ENCODE results near the gene SON.

Gene SON

DNA sequence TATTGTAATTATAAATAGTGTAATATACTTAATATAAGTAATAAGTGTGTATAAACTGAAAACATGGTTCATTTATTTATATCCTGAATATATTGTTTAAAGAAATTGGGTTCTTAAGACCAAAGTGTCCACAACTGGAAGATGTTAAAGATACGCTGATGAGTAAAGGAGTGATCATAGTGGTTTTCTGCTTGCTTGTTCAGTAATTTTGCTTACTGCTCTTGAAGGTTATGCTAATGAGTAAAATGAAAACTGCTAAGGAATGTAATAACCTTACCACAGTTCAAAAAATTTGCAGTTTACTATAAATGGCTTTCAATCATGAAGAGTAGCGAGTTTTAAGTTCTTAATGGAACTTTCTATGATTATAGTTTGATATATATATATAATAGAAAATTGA, 23.7 kb downstream of the SON start:
- Histone ChIP-seq H2BK120ac (ENCODE audit: insufficient read depth, low read length, poor library complexity) (no peak overlapping the region), H3K79me2 (ENCODE audit: control insufficient read depth, insufficient read depth, low read length, poor library complexity) (no peaks in the 10 kb centered on the region), H2BK5ac (ENCODE audit: low read depth, low read length, poor library complexity) (no peak overlapping the region), H3K18ac (ENCODE audit: low read length) (no peak overlapping the region), H3K4me2 (ENCODE audit: low read length) (no peak overlapping the region), H3K27me3 (ENCODE audit: insufficient read depth, low read length) (no peaks in the 10 kb centered on the region), H4K8ac (ENCODE audit: low read depth, low read length) (no peak overlapping the region), H3K23ac (ENCODE audit: low read length) (no peak overlapping the region), H3K27ac (ENCODE audit: low read depth, low read length) (no peak overlapping the region), H3K14ac (ENCODE audit: low read length) (no peak overlapping the region), H3K36me3 (ENCODE audit: control insufficient read depth in 1 of 2, insufficient read depth in 2 of 2, low read length in 2 of 2) (peaks cover 16 to 22% of the 10 kb centered on the region in 2 experiments), H2AK5ac (ENCODE audit: low read length) (no peak overlapping the region), H4K91ac (ENCODE audit: low read depth, low read length) (no peak overlapping the region), H3K4ac (ENCODE audit: low read depth, low read length) (no peak overlapping the region), H4K12ac (ENCODE audit: low read depth, low read length) (no peak overlapping the region), H3K4me3 (ENCODE audit: low read depth, low read length) (no peak overlapping the region), H3K9me3 (ENCODE audit: insufficient read depth, low read depth, low read length) (no peaks in the 10 kb centered on the region), H2BK12ac (ENCODE audit: low read length) (no peak overlapping the region), H3K4me1 (ENCODE audit: control insufficient read depth in 1 of 2, insufficient read depth in 2 of 2, low read length in 2 of 2) (no peaks in the 10 kb centered on the region), H2AFZ (ENCODE audit: insufficient read depth, low read length, poor library complexity) (no peak overlapping the region), H3K79me1 (ENCODE audit: low read length) (no peaks in the 10 kb centered on the region), H3K9ac (ENCODE audit: low read length) (no peak overlapping the region)
- no peak for DNase-seq
- no CpG with 5 or more reads among the region's 2 CpGs for WGBS (ENCODE audit: extremely low coverage, insufficient coverage, insufficient read length)

DNA sequence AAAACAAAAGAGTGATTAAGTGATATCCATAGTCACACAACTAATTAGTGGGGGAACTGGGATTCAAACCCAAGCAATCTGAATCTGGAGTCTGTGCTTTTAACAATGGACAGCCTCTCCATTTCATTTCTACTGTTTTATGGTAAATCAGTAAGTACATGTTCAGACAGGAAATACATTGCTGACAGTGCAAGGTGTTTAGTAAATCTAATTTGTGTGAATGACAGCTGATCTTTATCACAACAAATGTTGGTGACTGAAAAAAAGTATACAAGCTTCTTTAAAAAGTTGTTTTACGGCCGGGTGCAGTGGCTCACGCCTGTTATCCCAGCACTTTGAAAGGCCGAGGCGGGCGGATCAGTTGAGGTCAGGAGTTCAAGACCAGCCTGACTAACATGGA, 25.1 kb downstream of the SON start:
- Histone ChIP-seq H3K4me3 (ENCODE audit: low read depth, low read length) (no peak overlapping the region), H2BK5ac (ENCODE audit: low read depth, low read length, poor library complexity) (no peak overlapping the region), H3K4ac (ENCODE audit: low read depth, low read length) (no peak overlapping the region), H3K23ac (ENCODE audit: low read length) (no peak overlapping the region), H3K79me1 (ENCODE audit: low read length) (no peaks in the 10 kb centered on the region), H4K91ac (ENCODE audit: low read depth, low read length) (no peak overlapping the region), H2AK5ac (ENCODE audit: low read length) (no peak overlapping the region), H2BK120ac (ENCODE audit: insufficient read depth, low read length, poor library complexity) (no peak overlapping the region), H3K18ac (ENCODE audit: low read length) (no peak overlapping the region), H3K36me3 (ENCODE audit: control insufficient read depth in 1 of 2, insufficient read depth in 2 of 2, low read length in 2 of 2) (peaks cover 18 to 25% of the 10 kb centered on the region in 2 experiments), H4K8ac (ENCODE audit: low read depth, low read length) (no peak overlapping the region), H3K14ac (ENCODE audit: low read length) (no peak overlapping the region), H2BK12ac (ENCODE audit: low read length) (no peak overlapping the region), H4K12ac (ENCODE audit: low read depth, low read length) (no peak overlapping the region), H3K27ac (ENCODE audit: low read depth, low read length) (no peak overlapping the region), H2AFZ (ENCODE audit: insufficient read depth, low read length, poor library complexity) (no peak overlapping the region), H3K4me1 (ENCODE audit: control insufficient read depth in 1 of 2, insufficient read depth in 2 of 2, low read length in 2 of 2) (no peaks in the 10 kb centered on the region), H3K9ac (ENCODE audit: low read length) (no peak overlapping the region), H3K9me3 (ENCODE audit: insufficient read depth, low read depth, low read length) (no peaks in the 10 kb centered on the region), H3K4me2 (ENCODE audit: low read length) (no peak overlapping the region), H3K79me2 (ENCODE audit: control insufficient read depth, insufficient read depth, low read length, poor library complexity) (no peaks in the 10 kb centered on the region), H3K27me3 (ENCODE audit: insufficient read depth, low read length) (no peaks in the 10 kb centered on the region)
- no peak for DNase-seq
- WGBS (ENCODE audit: extremely low coverage, insufficient coverage, insufficient read length) = no CpG with 5 or more reads among the region's 6 CpGs

DNA sequence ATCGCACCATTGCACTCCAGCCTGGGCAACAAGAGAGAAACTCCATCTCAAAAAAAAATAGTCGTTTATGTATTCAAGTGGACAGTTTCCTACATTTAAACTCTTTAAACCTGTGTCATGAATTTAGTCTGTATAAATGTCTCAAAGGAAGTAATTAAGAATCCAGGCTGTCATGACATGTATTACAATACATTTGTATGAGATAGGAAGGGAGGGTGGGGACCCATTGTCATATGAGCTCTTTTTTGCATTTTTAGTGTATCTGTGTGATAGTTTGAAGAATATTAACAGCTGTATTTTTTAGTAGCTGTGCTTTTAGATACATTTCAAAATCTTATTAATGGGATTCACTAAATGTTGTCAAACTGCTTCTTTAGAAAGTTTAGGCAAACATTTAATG, 25.6 kb downstream of the SON start:
- Histone ChIP-seq H2BK12ac (ENCODE audit: low read length) (no peak overlapping the region), H3K23ac (ENCODE audit: low read length) (no peak overlapping the region), H2AFZ (ENCODE audit: insufficient read depth, low read length, poor library complexity) (no peak overlapping the region), H3K9ac (ENCODE audit: low read length) (no peak overlapping the region), H3K27ac (ENCODE audit: low read depth, low read length) (no peak overlapping the region), H3K36me3 (ENCODE audit: control insufficient read depth in 1 of 2, insufficient read depth in 2 of 2, low read length in 2 of 2) (peaks cover 18 to 25% of the 10 kb centered on the region in 2 experiments), H2BK120ac (ENCODE audit: insufficient read depth, low read length, poor library complexity) (no peak overlapping the region), H3K4ac (ENCODE audit: low read depth, low read length) (no peak overlapping the region), H3K18ac (ENCODE audit: low read length) (no peak overlapping the region), H2AK5ac (ENCODE audit: low read length) (no peak overlapping the region), H4K12ac (ENCODE audit: low read depth, low read length) (no peak overlapping the region), H4K91ac (ENCODE audit: low read depth, low read length) (no peak overlapping the region), H3K79me1 (ENCODE audit: low read length) (no peaks in the 10 kb centered on the region), H4K8ac (ENCODE audit: low read depth, low read length) (no peak overlapping the region), H3K4me2 (ENCODE audit: low read length) (no peak overlapping the region), H3K4me3 (ENCODE audit: low read depth, low read length) (no peak overlapping the region), H3K79me2 (ENCODE audit: control insufficient read depth, insufficient read depth, low read length, poor library complexity) (no peaks in the 10 kb centered on the region), H2BK5ac (ENCODE audit: low read depth, low read length, poor library complexity) (no peak overlapping the region), H3K9me3 (ENCODE audit: insufficient read depth, low read depth, low read length) (no peaks in the 10 kb centered on the region), H3K14ac (ENCODE audit: low read length) (no peak overlapping the region), H3K4me1 (ENCODE audit: control insufficient read depth in 1 of 2, insufficient read depth in 2 of 2, low read length in 2 of 2) (no peaks in the 10 kb centered on the region), H3K27me3 (ENCODE audit: insufficient read depth, low read length) (no peaks in the 10 kb centered on the region)
- WGBS (ENCODE audit: extremely low coverage, insufficient coverage, insufficient read length) = no CpG with 5 or more reads among the region's 2 CpGs
- no peak for DNase-seq

- no peak overlapping the region for H3K4me3 ChIP-seq (ENCODE audit: low read depth, low read length)
- no peaks in the 10 kb centered on the region for H3K79me2 ChIP-seq (ENCODE audit: control insufficient read depth, insufficient read depth, low read length, poor library complexity)
- no peak overlapping the region for H2AK5ac ChIP-seq (ENCODE audit: low read length)
These were observed 27.2 kb downstream of the SON start for GRCh38 chr21:33569991-33570390.

More at GRCh38 chr21:33569991-33570390, 27.2 kb downstream of the SON start:
- no peak overlapping the region for H3K4ac ChIP-seq (ENCODE audit: low read depth, low read length)
- H4K12ac ChIP-seq (ENCODE audit: low read depth, low read length) = no peak overlapping the region
- H3K4me2 ChIP-seq (ENCODE audit: low read length) = no peak overlapping the region
- H3K9ac ChIP-seq (ENCODE audit: low read length) = no peak overlapping the region
- H4K91ac ChIP-seq (ENCODE audit: low read depth, low read length) = no peak overlapping the region
- H2AFZ ChIP-seq (ENCODE audit: insufficient read depth, low read length, poor library complexity) = no peak overlapping the region
- H2BK5ac ChIP-seq (ENCODE audit: low read depth, low read length, poor library complexity) = no peak overlapping the region
- peak overlapping the region; percentile 17 for H3K18ac ChIP-seq (ENCODE audit: low read length)
- H3K27ac ChIP-seq (ENCODE audit: low read depth, low read length) = no peak overlapping the region
- DNase-seq = no peak
- no peak overlapping the region for H2BK120ac ChIP-seq (ENCODE audit: insufficient read depth, low read length, poor library complexity)
- no peak overlapping the region for H3K14ac ChIP-seq (ENCODE audit: low read length)
- no peaks in the 10 kb centered on the region for H3K9me3 ChIP-seq (ENCODE audit: insufficient read depth, low read depth, low read length)
- H3K23ac ChIP-seq (ENCODE audit: low read length) = no peak overlapping the region
- no peak overlapping the region for H2BK12ac ChIP-seq (ENCODE audit: low read length)
- H3K27me3 ChIP-seq (ENCODE audit: insufficient read depth, low read length) = no peaks in the 10 kb centered on the region
- no peaks in the 10 kb centered on the region for H3K4me1 ChIP-seq (ENCODE audit: control insufficient read depth in 1 of 2, insufficient read depth in 2 of 2, low read length in 2 of 2)
- no peaks in the 10 kb centered on the region for H3K79me1 ChIP-seq (ENCODE audit: low read length)
- H4K8ac ChIP-seq (ENCODE audit: low read depth, low read length) = no peak overlapping the region
- no CpG with 5 or more reads among the region's 5 CpGs for WGBS (ENCODE audit: extremely low coverage, insufficient coverage, insufficient read length)
- H3K36me3 ChIP-seq (ENCODE audit: control insufficient read depth in 1 of 2, insufficient read depth in 2 of 2, low read length in 2 of 2) = peaks cover 17 to 28% of the 10 kb centered on the region in 2 experiments
